CD8-positive, alpha-beta memory T cell (primary cell): ENCODE measurements around the gene ZNF22. TPM values are rescaled to one million over a fixed set of nuclear protein-coding genes. Genes with fewer than 3 reads are reported as not detected.

ENCODE experiments used
- CTCF ChIA-PET: fragments of 350-600 bp; sonication (Branson Sonifier 250); formaldehyde crosslinking; loops from one replicate; lab custom pipeline; 2021; ENCODE audit warnings: antibody characterized with exemption; lab: Charles Lee
- POLR2A ChIA-PET: fragments of 350-600 bp; sonication (Branson Sonifier 250); formaldehyde crosslinking; loops from one replicate; lab custom pipeline; 2021; ENCODE audit warnings: antibody characterized with exemption; lab: Charles Lee
- DNase-seq, 5 donors: peaks; one replicate each; pipeline versions ENCODE4 v3.0.0 to v3.0.0-alpha.2; 2020 to 2022; ENCODE audit warnings: mixed read lengths in 1 of 5
- H3K27ac ChIP-seq: one replicate; pipeline ENCODE4 v1.7.0; 2013; ENCODE audit warnings: low read depth, mild to moderate bottlenecking, low read length, moderate library complexity
- H3K27me3 ChIP-seq: 2 replicates; pipeline ENCODE4 v1.7.0; 2013; ENCODE audit warnings: low read length, mild to moderate bottlenecking; ENCODE audit not compliant: insufficient read depth, poor library complexity, severe bottlenecking
- H3K36me3 ChIP-seq: 2 replicates; pipeline ENCODE4 v1.7.0; 2013; ENCODE audit warnings: mild to moderate bottlenecking, low read length, moderate library complexity; ENCODE audit not compliant: insufficient read depth
- H3K4me1 ChIP-seq: 2 replicates; pipeline ENCODE4 v1.7.0; 2013; ENCODE audit warnings: mild to moderate bottlenecking, low read length, moderate library complexity; ENCODE audit not compliant: insufficient read depth
- H3K4me3 ChIP-seq: 2 replicates; pipeline ENCODE4 v1.7.0; 2013; ENCODE audit warnings: mild to moderate bottlenecking, low read length
- H3K9me3 ChIP-seq: 2 replicates; pipeline ENCODE4 v1.7.0; 2013; ENCODE audit warnings: mild to moderate bottlenecking, low read length
- H3K27ac Mint-ChIP-seq, 8 donors: one replicate each; pipeline ENCODE4 v1.8.0; 2020 to 2021; ENCODE audit warnings: mixed read lengths in 8 of 8, mild to moderate bottlenecking in 6 of 8, inconsistent platforms in 3 of 8, moderate library complexity in 3 of 8
- H3K27me3 Mint-ChIP-seq, 2 donors: one replicate each; pipeline ENCODE4 v1.8.0; 2020 to 2021; ENCODE audit warnings: mixed read lengths in 2 of 2, mild to moderate bottlenecking in 1 of 2, moderate library complexity in 1 of 2
- H3K36me3 Mint-ChIP-seq, 3 donors: one replicate each; pipeline ENCODE4 v1.8.0; 2020 to 2021; ENCODE audit warnings: mixed read lengths in 3 of 3, inconsistent platforms in 1 of 3, mild to moderate bottlenecking in 1 of 3
- H3K4me1 Mint-ChIP-seq, 3 donors: one replicate each; pipeline ENCODE4 v1.8.0; 2020 to 2021; ENCODE audit warnings: mixed read lengths in 3 of 3, inconsistent platforms in 1 of 3, mild to moderate bottlenecking in 1 of 3
- H3K4me3 Mint-ChIP-seq, 7 donors: one replicate each; pipeline ENCODE4 v1.8.0; 2020 to 2021; ENCODE audit warnings: mixed read lengths in 7 of 7, mild to moderate bottlenecking in 6 of 7, moderate library complexity in 4 of 7, inconsistent platforms in 2 of 7
- H3K9me3 Mint-ChIP-seq, 5 donors: one replicate each; pipeline ENCODE4 v1.8.0; 2020 to 2022; ENCODE audit warnings: mixed read lengths in 5 of 5, mild to moderate bottlenecking in 3 of 5, moderate library complexity in 2 of 5, inconsistent platforms in 1 of 5
- polyA plus RNA-seq: library from polyadenylated mRNA; unstranded; fragments of 300-500 nt; fragmentation: Illumina TruSeq; gene quantifications from one replicate; pipeline ENCODE4 v1.2.3, GENCODE V29; 2021
- total RNA-seq, 2 experiments: library from RNA; stranded (reverse); gene quantifications; one replicate each; pipeline ENCODE4 v1.2.3, GENCODE V29; 2021

ZNF22 gene
- total RNA-seq (10 to 100 TPM; 36.1 to 37.2 TPM), polyA plus RNA-seq (49.1 TPM)

GRCh38 chr10:45000752-45001380, at the start of gene ZNF22:
TSS of gene ZNF22 (plus strand) at chr10:45000923. CDS start at chr10:45003369, 2,446 bp downstream.
- peaks cover 28% of the 10 kb centered on the region for H3K4me1 ChIP-seq
- peak within 1 kb of the TSS; percentile 77 for H3K4me3 ChIP-seq
- H3K27ac ChIP-seq, result peak within 1 kb of the TSS; percentile 77
- peak within 1 kb of the TSS; percentile 92 to 98 (median 94) for H3K27ac Mint-ChIP-seq
- ChIA-PET CTCF (interaction anchor here (0.7 to 2.9 kb wide), 3 partner anchors 18 to 132 kb away, joined by 3 to 8 read pairs (median 4); no protein-coding TSS in a partner anchor), POLR2A (no interaction called here)
- H3K9me3 Mint-ChIP-seq, result peaks cover 0 to 18% (median 9%) of the 10 kb centered on the region in 5 donors
- H3K36me3 ChIP-seq, result peaks cover 9% of the 10 kb centered on the region
- peak within 1 kb of the TSS; percentile 90 to 98 (median 90) for H3K4me3 Mint-ChIP-seq
- DNase-seq, result peak; percentile 52 to 85 (median 73)
- no peaks in the 10 kb centered on the region for H3K9me3 ChIP-seq
- H3K27me3 Mint-ChIP-seq, result peaks cover 0 to 2% of the 10 kb centered on the region in 2 donors
- H3K27me3 ChIP-seq, result no peaks in the 10 kb centered on the region
- H3K4me1 Mint-ChIP-seq, result peaks cover 43 to 64% (median 47%) of the 10 kb centered on the region in 3 donors
- H3K36me3 Mint-ChIP-seq, result peaks cover 14 to 35% (median 29%) of the 10 kb centered on the region in 3 donors

GRCh38 chr10:44951576-44952226, 49.0 kb upstream of the ZNF22 start:
- POLR2A ChIA-PET, result no interaction called here
- no peak for DNase-seq
- H3K4me3 ChIP-seq, result no peak overlapping the region

GRCh38 chr10:44952779-44953231, 47.9 kb upstream of the ZNF22 start:
- H3K27ac ChIP-seq, result no peak overlapping the region
- H3K4me3 ChIP-seq, result no peak overlapping the region
- H3K9me3 ChIP-seq, result no peaks in the 10 kb centered on the region
- peaks cover 14 to 24% (median 18%) of the 10 kb centered on the region in 3 donors for H3K4me1 Mint-ChIP-seq
- H3K27ac Mint-ChIP-seq, result peak overlapping the region in 1 of 8 donors; percentile 17
- H3K36me3 ChIP-seq, result no peaks in the 10 kb centered on the region
- no peak for DNase-seq
- H3K4me3 Mint-ChIP-seq, result peak overlapping the region in 1 of 7 donors; percentile 18
- POLR2A ChIA-PET, result no interaction called here
- H3K36me3 Mint-ChIP-seq, result peaks cover 0 to 21% (median 16%) of the 10 kb centered on the region in 3 donors
- CTCF ChIA-PET, result interaction anchor here (3.0 kb wide), 1 partner anchor 20 kb away, joined by 10 read pairs; no protein-coding TSS in a partner anchor
- H3K9me3 Mint-ChIP-seq, result no peaks in the 10 kb centered on the region
- H3K27me3 Mint-ChIP-seq, result no peaks in the 10 kb centered on the region
- H3K4me1 ChIP-seq, result no peaks in the 10 kb centered on the region
- H3K27me3 ChIP-seq, result no peaks in the 10 kb centered on the region

More at GRCh38 chr10:44951576-44952226, 49.0 kb upstream of the ZNF22 start:
- Mint-ChIP-seq H3K4me3 (no peak overlapping the region), H3K4me1 (peaks cover 9 to 18% (median 15%) of the 10 kb centered on the region in 3 donors), H3K27me3 (no peaks in the 10 kb centered on the region), H3K27ac (peak overlapping the region in 1 of 8 donors; percentile 21), H3K36me3 (peaks cover 0 to 18% (median 13%) of the 10 kb centered on the region in 3 donors), H3K9me3 (no peaks in the 10 kb centered on the region)
- Histone ChIP-seq H3K36me3 (no peaks in the 10 kb centered on the region), H3K27ac (no peak overlapping the region), H3K4me1 (no peaks in the 10 kb centered on the region), H3K27me3 (no peaks in the 10 kb centered on the region), H3K9me3 (no peaks in the 10 kb centered on the region)
- CTCF ChIA-PET, result interaction anchor here (0.7 to 3.0 kb wide), 2 partner anchors 17 to 19 kb away, joined by 3 to 10 read pairs; no protein-coding TSS in a partner anchor

DNA sequence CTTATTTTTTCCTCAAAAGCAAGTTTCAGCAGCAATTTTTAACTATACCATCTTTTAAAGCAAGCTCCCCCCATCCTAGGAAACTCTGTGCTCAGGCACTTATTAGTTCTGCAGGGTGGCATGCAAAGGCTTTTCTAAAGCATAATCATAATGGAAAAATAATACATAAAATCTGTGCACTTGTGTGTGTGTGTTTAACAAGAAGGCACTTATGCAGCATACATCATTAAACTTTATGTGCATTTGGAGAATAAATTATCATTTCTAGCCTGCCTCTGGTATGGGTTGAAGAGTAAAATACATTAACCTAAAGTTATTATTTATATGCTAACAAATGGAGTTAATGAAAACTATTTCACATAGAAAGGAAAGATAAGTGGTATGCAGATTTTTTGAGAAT, 46.7 kb upstream of the ZNF22 start:
- H3K4me3 ChIP-seq, result no peak overlapping the region
- H3K27ac Mint-ChIP-seq, result peak overlapping the region in 2 of 8 donors; percentile 32 to 47
- H3K27me3 Mint-ChIP-seq, result no peaks in the 10 kb centered on the region
- no peak for DNase-seq
- H3K27ac ChIP-seq, result no peak overlapping the region
- ChIA-PET CTCF (interaction anchor here (1.1 to 3.0 kb wide), 2 partner anchors 11 to 21 kb away, joined by 4 to 10 read pairs; no protein-coding TSS in a partner anchor), POLR2A (no interaction called here)
- peaks cover 0 to 23% (median 16%) of the 10 kb centered on the region in 3 donors for H3K36me3 Mint-ChIP-seq
- no peaks in the 10 kb centered on the region for H3K9me3 ChIP-seq
- H3K4me3 Mint-ChIP-seq, result no peak overlapping the region
- peaks cover 12% of the 10 kb centered on the region for H3K4me1 ChIP-seq
- H3K36me3 ChIP-seq, result no peaks in the 10 kb centered on the region
- H3K27me3 ChIP-seq, result no peaks in the 10 kb centered on the region
- no peaks in the 10 kb centered on the region for H3K9me3 Mint-ChIP-seq
- H3K4me1 Mint-ChIP-seq, result peaks cover 25 to 37% (median 31%) of the 10 kb centered on the region in 3 donors

DNA sequence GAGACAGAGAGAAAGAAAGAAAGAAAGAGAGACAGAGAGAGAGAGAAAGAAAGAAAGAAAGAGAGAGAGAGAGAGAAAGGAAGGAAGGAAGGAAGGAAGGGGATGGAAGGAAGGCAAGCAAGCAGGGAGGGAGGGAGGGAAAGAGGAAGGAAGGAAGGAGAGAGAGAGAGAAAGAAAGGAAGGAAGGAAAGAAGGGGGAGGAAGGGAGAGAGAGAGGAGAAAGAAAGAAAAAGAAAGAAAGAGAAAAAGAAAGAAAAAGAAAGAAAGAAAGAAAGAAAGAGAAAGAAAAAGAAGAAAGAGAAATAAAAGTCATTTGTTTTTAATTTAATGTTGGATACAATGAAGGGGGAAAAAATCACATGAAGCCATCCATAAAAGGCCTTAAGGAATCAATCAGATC, 45.8 kb upstream of the ZNF22 start:
- H3K9me3 ChIP-seq, result no peaks in the 10 kb centered on the region
- H3K36me3 ChIP-seq, result no peaks in the 10 kb centered on the region
- no peak overlapping the region for H3K27ac ChIP-seq
- peak overlapping the region in 1 of 7 donors; percentile 52 for H3K4me3 Mint-ChIP-seq
- ChIA-PET CTCF (no interaction called here), POLR2A (no interaction called here)
- H3K9me3 Mint-ChIP-seq, result no peaks in the 10 kb centered on the region
- no peak overlapping the region for H3K4me3 ChIP-seq
- H3K4me1 ChIP-seq, result peaks cover 15% of the 10 kb centered on the region
- H3K4me1 Mint-ChIP-seq, result peaks cover 26 to 39% (median 35%) of the 10 kb centered on the region in 3 donors
- H3K27ac Mint-ChIP-seq, result peak overlapping the region in 5 of 8 donors; percentile 15 to 64 (median 55)
- peaks cover 0 to 25% (median 16%) of the 10 kb centered on the region in 3 donors for H3K36me3 Mint-ChIP-seq
- no peaks in the 10 kb centered on the region for H3K27me3 ChIP-seq
- H3K27me3 Mint-ChIP-seq, result no peaks in the 10 kb centered on the region
- no peak for DNase-seq

DNA sequence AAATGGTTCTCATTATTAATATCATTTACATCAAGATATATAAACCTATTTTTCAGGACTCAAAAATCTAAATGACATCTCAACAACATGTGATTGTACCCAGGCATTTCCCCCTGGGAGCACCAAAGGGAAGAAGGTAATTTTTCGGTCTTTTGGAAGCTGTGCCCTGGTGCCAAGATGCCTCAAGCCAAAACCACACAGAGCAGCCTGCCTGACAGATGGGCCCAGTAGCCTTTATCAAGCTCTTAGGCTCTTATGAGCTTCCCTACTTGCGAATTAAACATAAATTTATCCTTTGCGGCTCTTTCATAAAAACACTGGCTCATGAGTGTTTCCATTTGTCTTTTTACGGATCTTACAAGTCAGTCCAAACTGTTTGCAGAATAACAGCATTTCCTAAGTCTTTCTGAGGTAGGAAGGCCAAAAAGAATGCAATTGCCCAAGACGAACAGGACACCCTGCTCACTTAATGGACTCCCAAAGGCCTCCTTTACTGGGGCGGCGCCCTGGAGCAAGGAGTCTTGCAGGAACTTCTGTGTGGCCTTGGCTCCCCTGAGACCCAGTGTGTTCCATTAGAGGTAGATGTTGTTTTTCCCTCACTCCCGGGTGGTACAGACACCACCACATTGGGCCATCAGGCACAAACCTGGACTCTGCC, 45.2 kb upstream of the ZNF22 start:
- Mint-ChIP-seq H3K4me1 (peaks cover 30 to 45% (median 41%) of the 10 kb centered on the region in 3 donors), H3K36me3 (peaks cover 0 to 25% (median 16%) of the 10 kb centered on the region in 3 donors), H3K27me3 (no peaks in the 10 kb centered on the region), H3K9me3 (no peaks in the 10 kb centered on the region), H3K27ac (peak overlapping the region in 1 of 8 donors; percentile 61), H3K4me3 (peak overlapping the region in 1 of 7 donors; percentile 19)
- no peak overlapping the region for H3K4me3 ChIP-seq
- no peak for DNase-seq
- ChIA-PET POLR2A (no interaction called here), CTCF (no interaction called here)
- H3K27me3 ChIP-seq, result no peaks in the 10 kb centered on the region
- peaks cover 20% of the 10 kb centered on the region for H3K4me1 ChIP-seq
- H3K27ac ChIP-seq, result no peak overlapping the region
- H3K36me3 ChIP-seq, result no peaks in the 10 kb centered on the region
- no peaks in the 10 kb centered on the region for H3K9me3 ChIP-seq

DNA sequence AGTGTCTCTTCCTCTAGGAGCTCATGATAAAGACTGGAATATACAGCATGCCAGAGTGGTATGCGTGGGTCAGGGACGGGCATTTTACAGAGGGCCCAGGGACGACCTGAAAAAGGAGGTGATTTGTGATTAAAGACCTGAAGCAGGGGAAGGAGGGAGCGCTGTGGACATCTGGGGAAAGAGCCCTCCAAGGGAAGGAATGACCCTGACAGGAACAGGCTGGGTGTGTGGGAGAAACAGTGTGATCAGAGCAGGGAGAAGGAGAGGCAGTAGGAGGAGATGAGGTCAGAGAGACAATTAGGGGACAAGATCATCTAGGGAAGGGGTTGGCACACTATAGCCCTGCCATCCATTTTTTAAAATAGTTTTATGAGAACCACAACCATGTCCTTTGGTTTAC, 44.5 kb upstream of the ZNF22 start:
- no peak overlapping the region for H3K27ac ChIP-seq
- H3K27ac Mint-ChIP-seq, result no peak overlapping the region
- no peak overlapping the region for H3K4me3 ChIP-seq
- H3K36me3 Mint-ChIP-seq, result peaks cover 0 to 24% (median 12%) of the 10 kb centered on the region in 3 donors
- peak overlapping the region in 1 of 7 donors; percentile 19 for H3K4me3 Mint-ChIP-seq
- ChIA-PET POLR2A (no interaction called here), CTCF (no interaction called here)
- no peak for DNase-seq
- no peaks in the 10 kb centered on the region for H3K9me3 Mint-ChIP-seq
- peaks cover 34 to 48% (median 48%) of the 10 kb centered on the region in 3 donors for H3K4me1 Mint-ChIP-seq
- H3K27me3 ChIP-seq, result no peaks in the 10 kb centered on the region
- H3K4me1 ChIP-seq, result peaks cover 23% of the 10 kb centered on the region
- no peaks in the 10 kb centered on the region for H3K27me3 Mint-ChIP-seq
- no peaks in the 10 kb centered on the region for H3K9me3 ChIP-seq
- no peaks in the 10 kb centered on the region for H3K36me3 ChIP-seq
